Spleen (tissue), 11 donors: ENCODE results near the gene ZBTB7A. TPM values are rescaled to one million over a fixed set of nuclear protein-coding genes. Genes with fewer than 3 reads are reported as not detected.
"Not testable (repeated sequence)": the region's sequence is repeated elsewhere in the genome, so short reads cannot be mapped to it uniquely, and the experiment has no call there.

Experiments used
- DNase-seq: peaks from one replicate; pipeline ENCODE4 v3.0.0-alpha.2; 2020
- H3K27ac ChIP-seq, 8 donors: fragments of 200-600 bp; sonication (generic) in 7 of 8; 1 replicate in 4 of 8; 2 replicates in 4 of 8; pipeline versions ENCODE4 v1.5.0 to v1.8.0; 2016 to 2021; ENCODE audit warnings: inconsistent platforms in 4 of 8, mild to moderate bottlenecking in 4 of 8, moderate library complexity in 1 of 8
- H3K27me3 ChIP-seq, 7 donors: fragments of 200-600 bp; sonication (generic) in 6 of 7; replicated peaks in 1 of 7; 1 replicate in 4 of 7; 2 replicates in 3 of 7; pipeline versions ENCODE4 v1.5.0 to v1.8.0; 2016 to 2021; ENCODE audit warnings: inconsistent platforms in 3 of 7, mild to moderate bottlenecking in 1 of 7
- H3K36me3 ChIP-seq, 6 donors: fragments of 200-600 bp; sonication (generic) in 5 of 6; 1 replicate in 4 of 6; 2 replicates in 2 of 6; pipeline versions ENCODE4 v1.5.0 to v1.8.0; 2016 to 2021; ENCODE audit warnings: inconsistent platforms in 2 of 6
- H3K4me1 ChIP-seq, 6 donors: fragments of 200-600 bp; sonication (generic) in 5 of 6; 1 replicate in 3 of 6; 2 replicates in 3 of 6; pipeline versions ENCODE4 v1.5.0 to v1.8.0; 2016 to 2021; ENCODE audit warnings: inconsistent platforms in 3 of 6
- H3K4me3 ChIP-seq, 8 donors: fragments of 200-600 bp; sonication (generic) in 7 of 8; 1 replicate in 4 of 8; 2 replicates in 4 of 8; pipeline versions ENCODE4 v1.5.0 to v1.8.0; 2016 to 2021; ENCODE audit warnings: inconsistent platforms in 4 of 8, mild to moderate bottlenecking in 4 of 8, moderate library complexity in 2 of 8
- H3K9me3 ChIP-seq, 8 donors: fragments of 200-600 bp; sonication (generic) in 7 of 8; 1 replicate in 4 of 8; 2 replicates in 4 of 8; pipeline versions ENCODE4 v1.5.0 to v1.8.0; 2016 to 2021; ENCODE audit warnings: inconsistent platforms in 4 of 8
- POLR2A ChIP-seq, 3 donors: fragments of 450-650 bp; IDR thresholded peaks; one replicate each; pipeline ENCODE4 v1.5.1; 2017; ENCODE audit warnings: antibody characterized with exemption in 3 of 3, mild to moderate bottlenecking in 1 of 3
- POLR2AphosphoS5 ChIP-seq, 3 donors: sonication (generic); formaldehyde crosslinking; IDR thresholded peaks; one replicate each; pipeline ENCODE4 v1.5.1; 2017; ENCODE audit warnings: antibody characterized with exemption in 3 of 3
- WGBS, 5 donors: extraction: QIAGEN DNeasy Blood & Tissue Kit in 3 of 5; methylation state at CpG; one replicate each; pipeline versions ENCODE4 v1.1.5 to v1.1.7; 2013 to 2018; 5-methylcytosine and 5-hydroxymethylcytosine counted together
- intact Hi-C: fragments of 100-400 bp; cut with DNase I; formaldehyde crosslinking; loops from one replicate; pipeline ENCODE4 v1.15.0; 2023; ENCODE audit warnings: low total_unique reads
- polyA plus RNA-seq, 3 donors: library from polyadenylated mRNA; stranded (reverse); fragments of 200-250 nt; gene quantifications; one replicate each; pipeline ENCODE4 v1.2.1, GENCODE V29; 2013
- total RNA-seq, 7 donors: library from RNA; depleted of rRNA in 3 of 7; stranded (reverse); fragments of >200 nt in 3 of 7; fragmentation: NEBNext Ultra II Directional in 4 of 7; extraction: Animal tissue kit (Norgen Biotek cat#: 25700) in 4 of 7; gene quantifications; one replicate each; pipeline versions ENCODE4 v1.1.0 to v1.2.1, GENCODE V29; 2016 to 2021
- TF ChIP-seq, protein P1 (sequence below), 11 experiments: fragments of 200-600 bp in 7 of 11; fragments of 450-650 bp in 4 of 11; sonication (generic) in 4 of 11; IDR thresholded peaks in 8 of 11; conservative IDR thresholded peaks in 3 of 11; 1 replicate in 7 of 11; 2 replicates in 4 of 11; pipeline versions ENCODE4 v1.4.0 to v1.8.0; 2016 to 2021; ENCODE audit warnings: antibody characterized with exemption in 11 of 11, inconsistent platforms in 4 of 11, mild to moderate bottlenecking in 1 of 11
- donor health status: healthy with polysubstance abuse.
- donor health status: DM: no; HTN: no; CAD: no; lungs with moderate emphysema.
- donor health status: DM: no; HTN: no; CAD: no.
- donor health status: Bipolar disorder and iron deficiency.
- donor health status: healthy.
- donor health status: DM: no; HTN: no; CAD: no.
- donor health status: DM: yes; HTN: yes; CAD: no.

Gene ZBTB7A
- total and polyA plus RNA-seq, 10 donors = 4.0 to 68.1 (median 50.8) TPM

DNA sequence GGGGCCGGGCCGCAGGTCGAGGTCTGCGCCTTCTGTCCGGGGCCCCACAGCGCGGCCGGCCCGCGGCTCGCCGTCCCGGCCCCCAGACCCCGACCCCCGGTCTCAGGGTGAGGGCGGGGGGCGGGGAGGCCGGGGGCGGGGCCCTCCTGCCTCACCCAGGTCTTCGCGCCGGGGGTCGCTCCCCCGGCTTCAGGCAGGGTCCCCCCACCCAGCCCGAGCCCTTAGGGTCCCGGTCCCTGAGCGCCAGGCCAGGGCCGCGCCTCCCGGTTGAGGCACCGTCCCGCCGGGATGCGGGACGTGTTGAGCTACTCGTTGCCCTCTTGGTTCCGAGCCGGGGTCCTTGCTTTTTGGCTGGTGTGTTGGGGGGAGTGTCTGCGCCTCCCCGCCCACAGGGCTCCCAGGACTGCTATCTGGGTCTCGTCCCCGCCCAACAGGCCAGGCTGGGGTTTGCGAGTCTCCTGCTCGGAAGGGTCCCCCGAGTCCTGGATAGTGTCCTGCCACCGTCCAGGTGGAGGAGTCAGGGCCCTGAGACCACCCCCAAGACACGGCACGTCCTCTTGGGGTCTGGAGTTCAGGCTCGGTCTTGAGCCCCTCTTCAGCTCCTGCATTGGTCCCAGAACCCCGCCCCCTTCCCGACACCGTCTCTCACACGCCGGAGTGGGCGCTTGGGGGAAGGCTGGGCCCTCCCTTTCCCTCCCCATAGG, 58.7 kb downstream of the ZBTB7A start:
- intact Hi-C loops = loop anchor here (10.0 kb wide), 1 partner anchor 57 kb away; the partner anchor contains the start of gene ZBTB7A
- H3K36me3 ChIP-seq = peaks cover 0 to 30% (median 10%) of the 10 kb centered on the region in 6 donors
- peak overlapping the region; percentile 58 to 100 (median 96) for H3K4me3 ChIP-seq
- TF ChIP-seq POLR2AphosphoS5 (IDR thresholded peaks at IDR 0.05) (peak in 1 of 3 donors; percentile 8), POLR2A (IDR thresholded peaks at IDR 0.05) (no peak)
- WGBS, 5 donors = 0 to 2% (median 1%) methylated on average over 9 to 55 of the region's 55 CpGs
- DNase-seq = peak; percentile 86
- H3K27me3 ChIP-seq = no peaks in the 10 kb centered on the region
- no peaks in the 10 kb centered on the region for H3K9me3 ChIP-seq
- H3K4me1 ChIP-seq = peaks cover 21 to 65% (median 47%) of the 10 kb centered on the region in 6 donors
- peak overlapping the region; percentile 68 to 93 (median 88) for H3K27ac ChIP-seq

DNA sequence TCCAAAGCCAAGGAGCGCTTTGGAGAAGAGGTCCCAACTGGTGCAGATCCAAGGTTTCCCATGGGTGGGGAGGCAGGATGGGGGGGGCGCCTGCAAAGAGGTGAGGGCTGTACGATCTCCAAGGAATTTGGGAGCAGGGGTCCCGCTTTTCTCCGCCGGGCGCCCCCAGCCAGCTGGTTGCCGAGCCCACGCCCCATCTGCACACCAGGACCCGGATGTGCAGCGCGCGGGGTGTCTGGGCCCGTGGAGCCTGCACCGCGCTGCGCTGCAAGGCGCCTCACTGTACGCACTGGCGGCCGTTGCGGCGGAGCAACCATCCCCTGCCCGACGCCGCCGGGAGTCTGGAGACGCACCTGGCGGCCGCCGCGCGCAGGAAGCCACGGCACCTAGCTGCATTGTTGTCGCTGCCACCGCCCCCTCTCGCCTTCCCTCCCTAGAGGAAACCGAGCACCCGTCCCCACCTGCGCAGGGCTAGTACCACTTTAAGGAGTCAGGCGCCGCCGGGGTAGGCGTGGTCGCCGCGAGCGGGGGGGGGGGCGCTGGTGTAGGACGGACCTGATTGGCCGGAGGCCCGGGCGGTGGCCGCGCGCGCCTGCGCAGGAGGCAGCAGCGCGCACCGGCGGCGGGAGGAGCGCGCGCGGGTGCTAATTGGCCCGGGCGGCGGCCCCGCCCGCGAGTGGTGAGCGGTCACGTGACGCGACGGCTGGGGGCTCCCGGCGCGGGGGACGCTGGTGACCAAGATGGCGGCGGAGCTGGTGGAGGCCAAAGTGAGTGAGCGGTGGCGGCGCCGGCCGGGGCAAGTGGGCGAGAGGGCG, 59.5 kb downstream of the ZBTB7A start, which contains the start of gene PIAS4:
TSS of gene PIAS4 (plus strand) at position 716 of the 815 bp plus-strand sequence. CDS start at position 741, 25 bp downstream.
- intact Hi-C loops = loop anchor here (10.0 kb wide), 1 partner anchor 58 kb away; the partner anchor contains the start of gene ZBTB7A
- no peaks in the 10 kb centered on the region for H3K9me3 ChIP-seq
- peak; percentile 99 for DNase-seq
- H3K4me3 ChIP-seq = peak within 1 kb of the TSS; percentile 58 to 100 (median 96)
- 0 to 1% (median 1%) methylated on average over 24 to 91 of the region's 91 CpGs for WGBS, 5 donors
- H3K36me3 ChIP-seq = peaks cover 0 to 22% (median 5%) of the 10 kb centered on the region in 6 donors
- peaks cover 21 to 57% (median 46%) of the 10 kb centered on the region in 6 donors for H3K4me1 ChIP-seq
- H3K27ac ChIP-seq = peak within 1 kb of the TSS; percentile 70 to 93 (median 88)
- no peaks in the 10 kb centered on the region for H3K27me3 ChIP-seq
- TF ChIP-seq POLR2A (IDR thresholded peaks at IDR 0.05) (peak in 1 of 3 donors; percentile 58), POLR2AphosphoS5 (IDR thresholded peaks at IDR 0.05) (peak; percentile 84 to 89 (median 88))
- TF ChIP-seq, protein P1, sequence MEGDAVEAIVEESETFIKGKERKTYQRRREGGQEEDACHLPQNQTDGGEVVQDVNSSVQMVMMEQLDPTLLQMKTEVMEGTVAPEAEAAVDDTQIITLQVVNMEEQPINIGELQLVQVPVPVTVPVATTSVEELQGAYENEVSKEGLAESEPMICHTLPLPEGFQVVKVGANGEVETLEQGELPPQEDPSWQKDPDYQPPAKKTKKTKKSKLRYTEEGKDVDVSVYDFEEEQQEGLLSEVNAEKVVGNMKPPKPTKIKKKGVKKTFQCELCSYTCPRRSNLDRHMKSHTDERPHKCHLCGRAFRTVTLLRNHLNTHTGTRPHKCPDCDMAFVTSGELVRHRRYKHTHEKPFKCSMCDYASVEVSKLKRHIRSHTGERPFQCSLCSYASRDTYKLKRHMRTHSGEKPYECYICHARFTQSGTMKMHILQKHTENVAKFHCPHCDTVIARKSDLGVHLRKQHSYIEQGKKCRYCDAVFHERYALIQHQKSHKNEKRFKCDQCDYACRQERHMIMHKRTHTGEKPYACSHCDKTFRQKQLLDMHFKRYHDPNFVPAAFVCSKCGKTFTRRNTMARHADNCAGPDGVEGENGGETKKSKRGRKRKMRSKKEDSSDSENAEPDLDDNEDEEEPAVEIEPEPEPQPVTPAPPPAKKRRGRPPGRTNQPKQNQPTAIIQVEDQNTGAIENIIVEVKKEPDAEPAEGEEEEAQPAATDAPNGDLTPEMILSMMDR (IDR thresholded peaks at IDR 0.05 in 8 of 11, conservative IDR thresholded peaks at IDR 0.05 in 3 of 11) = peak in 5 of 11 experiments; percentile 10 to 42 (median 34)

DNA sequence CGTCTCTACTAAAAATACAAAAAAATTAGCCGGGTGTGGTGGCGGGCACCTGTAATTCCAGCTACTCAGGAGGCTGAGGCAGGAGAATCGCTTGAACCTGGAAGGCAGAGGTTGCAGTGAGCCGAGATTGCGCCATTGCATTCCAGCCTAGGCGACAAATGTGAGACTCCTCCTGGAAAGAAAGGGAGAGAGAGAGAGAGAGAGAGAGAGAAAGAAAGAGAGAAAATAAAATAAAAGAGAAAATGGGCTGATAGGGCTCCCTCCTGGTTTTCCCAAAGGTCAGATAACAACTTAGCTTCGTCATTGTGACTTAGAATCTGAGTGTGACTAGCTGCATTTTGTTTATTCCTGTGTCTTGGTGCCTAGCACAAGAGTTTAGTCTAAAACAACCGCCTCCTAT, 61.3 kb downstream of the ZBTB7A start:
- not testable (repeated sequence) for DNase-seq, H3K4me3 ChIP-seq, H3K9me3 ChIP-seq, H3K27me3 ChIP-seq, H3K36me3 ChIP-seq, H3K27ac ChIP-seq
- 95 to 97% (median 96%) methylated on average over 9 of the region's 9 CpGs for WGBS, 5 donors
- H3K4me1 ChIP-seq = peaks cover 16 to 43% (median 36%) of the 10 kb centered on the region in 6 donors
- intact Hi-C loops = loop anchor here (10.0 kb wide), 1 partner anchor 59 kb away; the partner anchor contains the start of gene ZBTB7A

DNA sequence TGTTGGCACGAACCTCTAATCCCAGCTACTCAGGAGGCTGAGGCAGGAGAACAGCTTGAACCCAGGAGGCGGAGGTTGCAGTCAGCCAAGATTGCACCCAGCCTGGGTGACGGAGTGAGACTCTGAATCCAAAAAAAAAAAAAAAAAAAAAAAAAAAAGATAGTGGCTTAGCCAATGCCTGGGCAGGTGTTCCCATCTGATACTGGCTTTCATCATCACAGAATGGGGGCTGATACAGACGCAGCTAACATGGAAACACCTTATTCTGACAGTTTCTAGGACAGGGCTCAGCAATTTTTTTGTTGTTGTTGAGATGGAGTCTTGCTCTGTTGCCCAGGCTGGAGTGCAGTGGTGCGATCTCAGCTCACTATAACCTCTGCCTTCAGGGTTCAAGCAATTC, 65.9 kb downstream of the ZBTB7A start:
- H3K4me3 ChIP-seq, H3K9me3 ChIP-seq, DNase-seq, H3K4me1 ChIP-seq, H3K36me3 ChIP-seq, H3K27me3 ChIP-seq, H3K27ac ChIP-seq: not testable (repeated sequence)
- intact Hi-C loops = loop anchor here (10.0 kb wide), 1 partner anchor 64 kb away; the partner anchor contains the start of gene ZBTB7A
- 85 to 96% (median 90%) methylated on average over 5 of the region's 5 CpGs for WGBS, 5 donors

DNA sequence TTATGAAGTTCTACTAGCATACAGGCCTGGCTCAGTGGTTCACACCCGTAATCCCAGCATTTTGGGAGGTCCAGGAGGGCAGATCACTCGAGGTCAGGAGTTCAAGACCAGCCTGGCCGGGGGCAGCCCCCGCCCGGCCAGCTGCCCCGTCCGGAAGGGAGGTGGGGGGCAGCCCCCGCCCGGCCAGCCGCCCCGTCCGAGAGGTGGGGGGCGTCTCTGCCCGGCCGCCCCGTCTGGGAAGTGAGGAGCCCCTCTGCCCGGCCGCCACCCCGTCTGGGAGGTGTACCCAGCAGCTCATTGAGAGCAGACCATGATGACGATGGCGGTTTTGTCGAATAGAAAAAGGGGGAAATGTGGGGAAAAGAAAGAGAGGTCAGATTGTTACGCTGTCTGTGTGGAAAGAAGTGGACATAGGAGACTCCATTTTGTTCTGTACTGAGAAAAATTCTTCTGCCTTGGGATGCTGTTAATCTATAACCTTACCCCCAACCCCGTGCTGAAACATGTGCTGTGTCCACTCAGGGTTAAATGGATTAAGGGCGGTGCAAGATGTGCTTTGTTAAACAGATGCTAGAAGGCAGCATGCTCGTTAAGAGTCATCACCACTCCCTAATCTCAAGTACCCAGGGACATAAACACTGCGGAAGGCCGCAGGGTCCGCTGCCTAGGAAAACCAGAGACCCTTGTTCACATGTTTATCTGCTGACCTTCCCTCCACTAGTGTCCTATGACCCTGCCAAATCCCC, 67.9 kb downstream of the ZBTB7A start:
- not testable (repeated sequence) for DNase-seq, H3K36me3 ChIP-seq, H3K27me3 ChIP-seq, H3K27ac ChIP-seq, H3K4me1 ChIP-seq, H3K9me3 ChIP-seq, H3K4me3 ChIP-seq
- 77 to 93% (median 88%) methylated on average over 21 to 29 of the region's 29 CpGs for WGBS, 5 donors
- intact Hi-C loops = loop anchor here (10.0 kb wide), 1 partner anchor 186 kb away; the partner anchor contains the start of genes ANKRD24 and SIRT6
